KMS-11 (cell line): Measurements from ENCODE around the gene POPDC3.

ENCODE experiments used
- H2AFZ ChIP-seq: fragments of 200-600 bp; sonication (generic); 2 replicates; pipeline ENCODE4 v1.6.1; 2016; ENCODE audit warnings: antibody characterized with exemption, mixed run types, low read depth
- H3K27ac ChIP-seq: fragments of 200-600 bp; sonication (generic); 2 replicates; pipeline ENCODE4 v1.6.1; 2016; ENCODE audit warnings: mild to moderate bottlenecking, mixed run types
- H3K27me3 ChIP-seq: fragments of 200-600 bp; sonication (generic); 2 replicates; pipeline ENCODE4 v1.6.1; 2017; ENCODE audit warnings: mild to moderate bottlenecking, low read depth, mixed run types, moderate library complexity; ENCODE audit not compliant: insufficient read depth
- H3K36me3 ChIP-seq: fragments of 200-600 bp; sonication (generic); 2 replicates; pipeline ENCODE4 v1.6.1; 2017; ENCODE audit warnings: mild to moderate bottlenecking, mixed run types; ENCODE audit not compliant: insufficient read depth
- H3K4me1 ChIP-seq: fragments of 200-600 bp; sonication (generic); 2 replicates; pipeline ENCODE4 v1.6.1; 2016; ENCODE audit warnings: mild to moderate bottlenecking, low read depth, mixed run types; ENCODE audit not compliant: poor library complexity, severe bottlenecking
- H3K4me2 ChIP-seq: fragments of 200-600 bp; sonication (generic); 2 replicates; pipeline ENCODE4 v1.7.0; 2016; ENCODE audit warnings: mild to moderate bottlenecking, mixed run types
- H3K4me3 ChIP-seq: fragments of 200-600 bp; sonication (generic); IDR thresholded peaks from 2 replicates; pipeline ENCODE4 v1.6.1; 2017; ENCODE audit warnings: low read depth, low read length, mixed read lengths; ENCODE audit not compliant: insufficient read depth
- H3K79me2 ChIP-seq: fragments of 200-600 bp; sonication (generic); 2 replicates; pipeline ENCODE4 v1.6.1; 2016; ENCODE audit warnings: low read depth, mixed run types; ENCODE audit not compliant: insufficient read depth
- H3K9ac ChIP-seq: fragments of 200-600 bp; sonication (generic); 2 replicates; pipeline ENCODE4 v1.6.1; 2016; ENCODE audit warnings: mild to moderate bottlenecking, mixed run types
- H4K20me1 ChIP-seq: fragments of 200-600 bp; sonication (generic); 2 replicates; pipeline ENCODE4 v1.6.1; 2016; ENCODE audit warnings: mild to moderate bottlenecking, mixed run types; ENCODE audit not compliant: insufficient read depth
- TF ChIP-seq, protein P1 (sequence below): fragments of 200-600 bp; sonication (generic); conservative IDR thresholded peaks from 2 replicates; pipeline ENCODE4 v1.6.1; 2017; ENCODE audit warnings: low read depth, mild to moderate bottlenecking, antibody characterized with exemption, low read length, moderate library complexity, mixed read lengths

POPDC3 gene

GRCh38 chr6:105120570-105120969 is 59.2 kb downstream of the POPDC3 start:
- Histone ChIP-seq H4K20me1 (no peaks in the 10 kb centered on the region), H3K79me2 (no peaks in the 10 kb centered on the region), H3K4me3 (no peak overlapping the region), H3K9ac (no peak overlapping the region), H3K4me2 (no peak overlapping the region), H3K27me3 (no peaks in the 10 kb centered on the region), H3K36me3 (no peaks in the 10 kb centered on the region), H3K4me1 (no peaks in the 10 kb centered on the region), H3K27ac (no peak overlapping the region), H2AFZ (no peak overlapping the region)
- TF ChIP-seq, protein P1, sequence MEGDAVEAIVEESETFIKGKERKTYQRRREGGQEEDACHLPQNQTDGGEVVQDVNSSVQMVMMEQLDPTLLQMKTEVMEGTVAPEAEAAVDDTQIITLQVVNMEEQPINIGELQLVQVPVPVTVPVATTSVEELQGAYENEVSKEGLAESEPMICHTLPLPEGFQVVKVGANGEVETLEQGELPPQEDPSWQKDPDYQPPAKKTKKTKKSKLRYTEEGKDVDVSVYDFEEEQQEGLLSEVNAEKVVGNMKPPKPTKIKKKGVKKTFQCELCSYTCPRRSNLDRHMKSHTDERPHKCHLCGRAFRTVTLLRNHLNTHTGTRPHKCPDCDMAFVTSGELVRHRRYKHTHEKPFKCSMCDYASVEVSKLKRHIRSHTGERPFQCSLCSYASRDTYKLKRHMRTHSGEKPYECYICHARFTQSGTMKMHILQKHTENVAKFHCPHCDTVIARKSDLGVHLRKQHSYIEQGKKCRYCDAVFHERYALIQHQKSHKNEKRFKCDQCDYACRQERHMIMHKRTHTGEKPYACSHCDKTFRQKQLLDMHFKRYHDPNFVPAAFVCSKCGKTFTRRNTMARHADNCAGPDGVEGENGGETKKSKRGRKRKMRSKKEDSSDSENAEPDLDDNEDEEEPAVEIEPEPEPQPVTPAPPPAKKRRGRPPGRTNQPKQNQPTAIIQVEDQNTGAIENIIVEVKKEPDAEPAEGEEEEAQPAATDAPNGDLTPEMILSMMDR = no peak

GRCh38 chr6:105116150-105116549 is 63.7 kb downstream of the POPDC3 start:
- no peak overlapping the region for H3K9ac ChIP-seq
- TF ChIP-seq, protein P1 = no peak
- H3K4me1 ChIP-seq = peaks cover 12% of the 10 kb centered on the region
- no peaks in the 10 kb centered on the region for H4K20me1 ChIP-seq
- H3K27ac ChIP-seq = no peak overlapping the region
- no peaks in the 10 kb centered on the region for H3K27me3 ChIP-seq
- no peaks in the 10 kb centered on the region for H3K79me2 ChIP-seq
- no peaks in the 10 kb centered on the region for H3K36me3 ChIP-seq
- no peak overlapping the region for H3K4me2 ChIP-seq
- no peak overlapping the region for H3K4me3 ChIP-seq
- no peak overlapping the region for H2AFZ ChIP-seq

GRCh38 chr6:105113422-105113821 is 66.4 kb downstream of the POPDC3 start:
- H2AFZ ChIP-seq = no peak overlapping the region
- no peak overlapping the region for H3K9ac ChIP-seq
- no peaks in the 10 kb centered on the region for H3K79me2 ChIP-seq
- no peaks in the 10 kb centered on the region for H4K20me1 ChIP-seq
- no peak overlapping the region for H3K4me2 ChIP-seq
- no peak overlapping the region for H3K27ac ChIP-seq
- peaks cover 36% of the 10 kb centered on the region for H3K4me1 ChIP-seq
- no peak overlapping the region for H3K4me3 ChIP-seq
- H3K36me3 ChIP-seq = no peaks in the 10 kb centered on the region
- no peaks in the 10 kb centered on the region for H3K27me3 ChIP-seq
- TF ChIP-seq, protein P1 = no peak

- no peaks in the 10 kb centered on the region for H3K27me3 ChIP-seq
- H4K20me1 ChIP-seq = no peaks in the 10 kb centered on the region
- no peak overlapping the region for H3K4me2 ChIP-seq
- H3K79me2 ChIP-seq = no peaks in the 10 kb centered on the region
- H2AFZ ChIP-seq = no peak overlapping the region
- TF ChIP-seq, protein P1 = no peak
- H3K4me3 ChIP-seq = no peak overlapping the region
- no peak overlapping the region for H3K27ac ChIP-seq
- peaks cover 36% of the 10 kb centered on the region for H3K4me1 ChIP-seq
- no peak overlapping the region for H3K9ac ChIP-seq
- no peaks in the 10 kb centered on the region for H3K36me3 ChIP-seq
These were observed 67.2 kb downstream of the POPDC3 start for GRCh38 chr6:105112577-105112976.
